NCI-H446 (cell line): ENCODE measurements around the gene CXXC5.
A peak's percentile ranks its signal among the peaks of the same experiment; 100 is the strongest.

Source experiments
- DNase-seq, 2 experiments: peaks; one replicate each; lab custom pipeline; 2025; lab: John Stamatoyannopoulos, UW

CXXC5 gene

DNA sequence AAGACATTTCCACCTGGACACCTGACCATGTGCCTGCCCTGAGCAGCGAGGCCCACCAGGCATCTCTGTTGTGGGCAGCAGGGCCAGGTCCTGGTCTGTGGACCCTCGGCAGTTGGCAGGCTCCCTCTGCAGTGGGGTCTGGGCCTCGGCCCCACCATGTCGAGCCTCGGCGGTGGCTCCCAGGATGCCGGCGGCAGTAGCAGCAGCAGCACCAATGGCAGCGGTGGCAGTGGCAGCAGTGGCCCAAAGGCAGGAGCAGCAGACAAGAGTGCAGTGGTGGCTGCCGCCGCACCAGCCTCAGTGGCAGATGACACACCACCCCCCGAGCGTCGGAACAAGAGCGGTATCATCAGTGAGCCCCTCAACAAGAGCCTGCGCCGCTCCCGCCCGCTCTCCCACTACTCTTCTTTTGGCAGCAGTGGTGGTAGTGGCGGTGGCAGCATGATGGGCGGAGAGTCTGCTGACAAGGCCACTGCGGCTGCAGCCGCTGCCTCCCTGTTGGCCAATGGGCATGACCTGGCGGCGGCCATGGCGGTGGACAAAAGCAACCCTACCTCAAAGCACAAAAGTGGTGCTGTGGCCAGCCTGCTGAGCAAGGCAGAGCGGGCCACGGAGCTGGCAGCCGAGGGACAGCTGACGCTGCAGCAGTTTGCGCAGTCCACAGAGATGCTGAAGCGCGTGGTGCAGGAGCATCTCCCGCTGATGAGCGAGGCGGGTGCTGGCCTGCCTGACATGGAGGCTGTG lies 32.4 kb downstream of the CXXC5 start:
- no peak for DNase-seq

GRCh38 chr5:139681112-139681458 lies 32.9 kb downstream of the CXXC5 start:
- no peak for DNase-seq

- DNase-seq, result no peak
These were observed 33.3 kb downstream of the CXXC5 start for GRCh38 chr5:139681466-139681865.

- no peak for DNase-seq
These were observed 34.1 kb downstream of the CXXC5 start for GRCh38 chr5:139682016-139682975.

- DNase-seq, result no peak
These were observed 35.4 kb downstream of the CXXC5 start for GRCh38 chr5:139683295-139684271.

DNA sequence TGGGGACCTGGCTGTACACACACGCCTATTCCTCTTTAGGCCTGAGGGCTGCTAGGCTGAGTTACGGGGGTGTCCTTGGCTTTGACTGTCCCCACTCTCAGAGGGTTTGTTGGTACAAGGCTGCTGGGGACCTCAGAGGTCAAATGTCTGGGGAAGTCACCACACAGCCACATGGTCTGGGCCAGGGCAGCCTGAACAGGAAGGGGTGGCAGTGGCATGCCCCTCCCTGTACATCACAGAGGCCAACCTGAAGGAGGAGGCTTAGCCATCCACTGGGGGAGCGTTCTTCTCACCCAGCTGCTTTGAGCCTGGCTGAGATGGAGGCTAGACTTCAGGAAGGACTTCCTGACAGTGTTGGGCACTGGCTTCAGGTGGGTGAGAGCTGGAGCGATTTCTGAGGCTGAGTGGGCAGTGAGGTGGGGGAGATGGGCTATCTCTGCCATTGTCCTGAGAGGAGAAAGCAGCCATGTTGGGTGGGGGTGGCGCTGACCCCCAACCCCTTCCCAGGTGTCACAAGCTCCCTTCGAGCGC lies 36.3 kb downstream of the CXXC5 start:
- no peak for DNase-seq

DNA sequence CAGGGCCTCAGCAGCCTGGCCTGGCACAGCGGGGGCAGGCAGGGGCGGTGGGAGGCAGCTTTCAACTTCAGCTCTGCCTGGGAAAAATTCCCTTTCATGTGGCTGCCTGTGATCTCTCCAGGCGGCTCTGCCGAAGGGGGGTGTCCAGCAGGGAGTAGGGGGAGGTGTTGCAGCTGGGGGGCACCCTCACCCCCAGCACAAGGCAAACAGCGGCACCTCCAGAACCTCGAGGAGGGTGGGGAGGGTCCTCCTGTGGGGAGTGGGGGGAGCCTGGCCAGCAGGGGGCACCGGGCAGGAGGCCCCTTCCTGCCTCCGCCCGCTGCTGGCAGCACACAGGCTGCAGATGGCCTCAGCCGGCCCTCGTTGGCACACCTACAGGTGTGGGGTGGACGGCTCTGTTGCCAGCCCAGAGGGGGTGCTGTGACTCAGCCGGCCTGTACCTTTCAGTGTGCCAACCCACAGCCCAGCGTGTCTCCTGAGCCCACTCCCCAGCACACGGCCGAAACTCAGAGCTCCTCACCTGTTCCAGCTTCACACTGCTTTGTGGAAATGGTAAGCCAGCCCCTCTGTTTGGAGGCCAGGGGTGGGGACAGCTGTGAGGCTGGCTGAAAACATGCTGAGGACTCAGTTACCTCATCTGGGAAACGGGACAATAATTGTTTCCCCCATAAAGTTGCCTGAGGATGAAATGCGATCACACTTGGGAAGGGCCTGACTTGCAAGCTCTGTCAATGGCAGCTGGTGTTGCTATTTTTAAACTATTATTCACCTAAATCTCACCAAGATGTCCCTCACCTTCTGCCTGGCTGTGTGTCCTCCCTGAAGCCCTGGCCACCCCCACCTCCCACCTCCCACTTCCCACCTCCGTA lies 37.0 kb downstream of the CXXC5 start:
- peak in 1 of 2 experiments; percentile 75 for DNase-seq

DNA sequence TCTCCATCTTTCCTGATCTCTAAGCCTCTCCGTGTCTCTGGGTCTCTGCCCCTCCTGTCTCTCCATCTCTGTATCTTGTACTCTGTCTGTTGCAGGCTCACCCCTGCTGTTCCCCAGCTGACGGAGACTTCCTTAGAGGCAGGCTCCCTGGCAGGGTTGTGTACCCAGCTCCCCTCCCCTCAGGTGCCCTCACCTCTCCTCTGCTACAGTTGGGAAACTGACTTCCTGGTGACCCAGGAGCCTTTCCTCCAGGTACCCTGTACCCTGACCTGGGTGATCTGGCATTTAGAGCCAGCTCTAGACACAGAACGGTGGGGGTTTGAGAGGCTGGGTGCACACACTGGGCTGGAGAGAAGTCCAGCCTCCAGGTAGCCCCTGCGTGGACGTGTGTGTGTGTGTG lies 37.7 kb downstream of the CXXC5 start:
- no peak for DNase-seq

DNA sequence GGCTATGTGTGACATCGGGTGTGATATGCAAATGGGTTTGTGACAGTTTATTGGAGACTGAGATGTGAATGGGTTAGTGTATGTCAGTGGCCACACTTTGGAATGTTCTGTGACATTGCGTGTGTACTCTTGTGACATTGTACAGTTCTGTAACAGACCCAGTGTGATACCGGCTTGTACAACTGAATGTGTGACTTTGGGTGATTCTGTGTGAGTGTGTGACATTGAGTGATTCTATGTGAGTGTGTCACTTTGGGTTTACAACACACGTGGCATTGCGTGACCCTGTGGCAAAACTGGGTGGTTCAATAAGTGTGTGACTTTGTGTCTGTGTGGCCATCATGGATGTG lies 38.2 kb downstream of the CXXC5 start:
- DNase-seq, result no peak

DNA sequence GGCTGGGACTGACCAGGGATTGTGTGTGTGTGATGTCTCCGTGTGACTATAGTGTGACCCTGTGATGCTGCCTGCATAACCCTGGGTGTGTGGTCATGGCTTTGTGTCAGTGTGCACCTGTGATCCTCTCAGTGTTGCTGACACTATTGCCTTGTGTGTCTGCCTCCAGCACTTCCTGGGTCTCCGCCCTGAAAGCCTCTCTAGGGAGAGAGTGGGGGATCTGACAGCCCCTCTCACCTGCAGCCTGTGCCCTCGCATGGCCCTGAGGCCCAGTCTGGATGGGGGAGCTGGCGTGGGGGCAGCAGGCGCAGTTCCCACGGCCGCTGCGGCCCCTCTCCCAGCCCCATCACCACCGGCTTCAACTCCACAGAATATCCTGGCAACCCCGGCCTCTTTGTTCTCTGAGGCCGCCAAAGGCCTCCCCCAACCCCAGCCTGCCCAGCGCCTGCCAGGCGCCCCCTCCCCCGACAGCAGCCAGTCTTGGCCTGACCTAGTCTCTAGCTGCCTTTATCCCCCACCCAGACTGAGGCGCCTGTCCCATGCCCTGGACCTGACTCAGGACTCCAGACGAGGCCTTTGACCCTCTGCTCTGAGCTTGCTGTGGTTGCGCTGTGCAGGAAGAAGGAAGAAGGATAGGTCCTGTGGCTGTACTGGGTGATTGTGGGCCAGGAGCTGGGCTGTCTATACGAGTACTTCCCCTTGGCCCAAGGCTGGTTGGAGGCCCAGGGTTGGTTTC lies 38.7 kb downstream of the CXXC5 start:
- peak in 1 of 2 experiments; percentile 32 for DNase-seq

GRCh38 chr5:139687656-139688055 lies 39.5 kb downstream of the CXXC5 start:
- DNase-seq, result no peak

GRCh38 chr5:139688088-139688702 lies 40.0 kb downstream of the CXXC5 start:
- no peak for DNase-seq

DNA sequence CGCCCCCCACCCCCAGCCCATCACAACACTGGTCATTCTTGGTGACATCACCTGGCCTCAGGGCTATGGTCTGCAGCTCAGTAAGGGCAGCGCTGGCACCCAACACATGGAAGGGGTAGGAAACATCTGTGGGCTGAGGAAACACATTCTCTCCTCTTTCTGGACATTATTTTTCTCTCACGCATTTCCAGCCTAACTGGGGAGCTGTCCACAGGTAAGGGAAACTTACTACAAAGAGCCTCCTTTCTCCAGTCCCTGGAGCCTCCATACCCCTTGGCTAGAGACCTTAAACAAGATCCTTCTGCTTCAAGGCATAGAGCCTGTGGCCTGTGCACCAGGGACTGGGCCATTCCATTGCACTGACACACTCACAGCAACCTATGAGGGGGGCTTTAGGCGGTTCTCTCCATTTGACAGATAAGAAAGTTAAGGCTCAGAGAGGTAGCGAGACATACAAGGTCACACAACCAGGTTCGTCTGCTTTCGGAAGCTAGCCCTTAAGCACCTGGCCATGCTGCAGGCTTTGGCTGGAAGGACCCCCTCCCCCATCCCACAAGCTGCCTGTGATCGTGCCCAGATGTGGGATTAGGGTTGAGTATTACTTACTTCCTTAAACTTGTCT lies 40.7 kb downstream of the CXXC5 start:
- no peak for DNase-seq

DNA sequence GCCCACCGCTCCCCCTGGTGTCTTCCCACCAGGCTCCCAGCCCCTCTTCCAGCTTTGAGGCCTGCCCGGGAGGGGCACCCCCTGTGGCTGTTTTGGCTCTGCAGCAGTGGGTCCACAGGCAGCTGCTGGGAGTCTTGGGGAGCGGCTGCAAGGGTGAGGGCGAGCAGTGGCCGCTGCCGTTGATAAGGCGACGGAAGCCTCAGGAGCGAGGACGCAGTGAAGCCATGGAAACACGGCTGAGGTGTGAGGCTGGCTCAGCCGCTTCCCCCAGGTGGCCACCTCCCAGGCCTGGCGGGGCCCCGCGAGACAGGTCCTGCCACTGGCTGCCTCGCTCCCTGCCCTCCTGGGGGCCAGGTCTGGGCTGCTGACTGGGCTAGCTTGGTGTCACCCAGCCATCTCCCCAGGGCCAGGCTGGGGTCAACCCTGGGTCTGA lies 41.5 kb downstream of the CXXC5 start:
- no peak for DNase-seq

DNA sequence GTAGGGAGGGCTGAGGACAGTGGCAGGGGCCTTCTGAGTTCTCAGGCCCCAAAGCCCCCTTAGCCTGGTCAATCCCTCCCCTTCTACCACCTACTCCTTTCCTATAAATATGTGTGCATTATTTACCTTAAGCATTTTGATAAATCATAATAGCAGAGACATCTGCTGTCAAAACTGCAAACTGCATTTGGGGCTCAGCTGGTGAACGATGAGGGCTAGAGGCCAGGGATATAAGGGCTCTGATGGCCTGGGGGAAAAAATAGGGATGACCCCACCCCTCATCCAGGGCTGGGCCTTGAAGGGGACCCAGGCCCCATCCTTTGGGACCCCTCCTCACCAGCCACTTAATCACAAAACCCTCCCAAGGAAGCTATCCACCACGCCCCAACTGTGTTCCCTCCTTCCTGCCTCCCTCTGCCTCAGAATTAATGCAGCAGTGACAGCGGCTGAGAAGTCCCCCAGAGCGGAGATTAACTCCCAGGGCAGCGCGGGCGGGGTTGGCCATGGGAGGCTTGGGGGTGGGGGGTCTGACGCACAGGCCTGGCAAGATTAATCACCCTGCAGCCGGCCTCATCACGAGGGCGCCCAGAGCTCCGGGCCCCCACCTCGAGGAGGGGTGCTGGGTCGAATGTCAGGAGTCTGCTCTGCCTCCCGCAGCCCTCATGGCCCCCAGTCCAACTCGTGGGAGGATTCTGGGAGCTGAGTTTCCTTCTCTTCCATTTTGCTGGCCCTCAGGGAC lies 42.1 kb downstream of the CXXC5 start:
- peak in 1 of 2 experiments; percentile 23 for DNase-seq

- DNase-seq, result no peak
These were observed 42.9 kb downstream of the CXXC5 start for GRCh38 chr5:139690803-139691629.

- no peak for DNase-seq
These were observed 44.0 kb downstream of the CXXC5 start for GRCh38 chr5:139692148-139692547.
